Lung (tissue), 12 donors: Measurements from ENCODE around the gene SQOR. TPM values are rescaled to one million over a fixed set of nuclear protein-coding genes. Genes with fewer than 3 reads are reported as not detected.

Experiments used
- ATAC-seq: fragments of 200-7000 bp; cut with Tn5 transposase; one replicate; pipeline ENCODE4 v1.9.1; 2020; ENCODE audit warnings: moderate number of reproducible peaks; ENCODE audit not compliant: insufficient read depth, low FRiP score
- DNase-seq, 3 donors: peaks; one replicate each; pipeline ENCODE4 v3.0.0-alpha.2; 2013 to 2017
- H3K27ac ChIP-seq, 2 donors: one replicate each; pipeline ENCODE4 v1.5.1; 2013; ENCODE audit warnings: mild to moderate bottlenecking in 2 of 2, moderate library complexity in 2 of 2, control low read depth in 1 of 2, inconsistent platforms in 1 of 2, low read depth in 1 of 2, low read length in 1 of 2
- H3K27me3 ChIP-seq, 3 donors: one replicate each; pipeline ENCODE4 v1.5.1; 2013; ENCODE audit warnings: low read length in 2 of 3; ENCODE audit not compliant: control insufficient read depth in 3 of 3, insufficient read depth in 3 of 3
- H3K36me3 ChIP-seq, 4 donors: one replicate each; pipeline ENCODE4 v1.5.1; 2013; ENCODE audit warnings: low read length in 4 of 4, mild to moderate bottlenecking in 1 of 4, moderate library complexity in 1 of 4; ENCODE audit not compliant: control insufficient read depth in 4 of 4, insufficient read depth in 4 of 4
- H3K4me1 ChIP-seq, 5 donors: one replicate each; pipeline ENCODE4 v1.5.1; 2013; ENCODE audit warnings: low read length in 5 of 5, mild to moderate bottlenecking in 2 of 5, moderate library complexity in 1 of 5; ENCODE audit not compliant: control insufficient read depth in 5 of 5, insufficient read depth in 5 of 5
- H3K4me3 ChIP-seq: one replicate; pipeline ENCODE4 v1.5.1; 2013; ENCODE audit warnings: mild to moderate bottlenecking, control low read depth, moderate library complexity
- H3K9ac ChIP-seq, 2 donors: one replicate each; pipeline ENCODE4 v1.5.1; 2013; ENCODE audit warnings: low read length in 2 of 2, control low read depth in 1 of 2; ENCODE audit not compliant: insufficient read depth in 1 of 2
- H3K9me3 ChIP-seq, 4 donors: one replicate each; pipeline ENCODE4 v1.5.1; 2013; ENCODE audit warnings: low read length in 3 of 4, mild to moderate bottlenecking in 1 of 4, moderate library complexity in 1 of 4; ENCODE audit not compliant: control insufficient read depth in 4 of 4, insufficient read depth in 3 of 4
- CTCF ChIP-seq: IDR thresholded peaks from 2 replicates; pipeline ENCODE4 v1.5.1; 2012; ENCODE audit warnings: mild to moderate bottlenecking; ENCODE audit errors: control extremely low read depth, extremely low read depth
- WGBS, 2 donors: extraction: QIAGEN DNeasy Blood & Tissue Kit; methylation state at CpG; one replicate each; pipeline ENCODE4 v1.1.7; 2013; 5-methylcytosine and 5-hydroxymethylcytosine counted together
- polyA plus RNA-seq, 2 donors: library from polyadenylated mRNA; stranded (reverse); fragments of 200-250 nt; gene quantifications; one replicate each; pipeline ENCODE4 v1.2.1, GENCODE V29; 2013
- total RNA-seq, 2 donors: library from RNA; depleted of rRNA in 1 of 2; stranded (reverse); fragments of >200 nt in 1 of 2; gene quantifications; one replicate each; pipeline ENCODE4 v1.2.1, GENCODE V29; 2014 to 2021
- donor health status: control.
- donor health status: control.
- donor health status: Bipolar disorder and iron deficiency.
- donor health status: healthy.
- donor health status: DM: yes; HTN: yes; CAD: no.

The SQOR gene
- total and polyA plus RNA-seq, 4 donors = 53.9 to 157 (median 99.3) TPM

GRCh38 chr15:45641999-45642932, 7.4 kb downstream of the SQOR start:
- no peak for TF ChIP-seq CTCF
- ATAC-seq (no peak), DNase-seq (no peak)
- Histone ChIP-seq H3K9ac (no peak overlapping the region), H3K36me3 (no peaks in the 10 kb centered on the region), H3K9me3 (no peaks in the 10 kb centered on the region), H3K27ac (peak overlapping the region; percentile 43 to 89), H3K4me3 (no peak overlapping the region), H3K27me3 (no peaks in the 10 kb centered on the region), H3K4me1 (peaks cover 2 to 17% (median 6%) of the 10 kb centered on the region in 5 donors)
- WGBS, 2 donors = 47 to 51% methylated on average over 7 of the region's 7 CpGs

- Histone ChIP-seq H3K27ac (peak overlapping the region in 1 of 2 donors; percentile 40), H3K9ac (no peak overlapping the region), H3K27me3 (no peaks in the 10 kb centered on the region), H3K9me3 (no peaks in the 10 kb centered on the region), H3K36me3 (no peaks in the 10 kb centered on the region), H3K4me1 (peaks cover 0 to 15% (median 4%) of the 10 kb centered on the region in 5 donors), H3K4me3 (no peak overlapping the region)
- WGBS, 2 donors = 67 to 93% methylated on average over 2 of the region's 2 CpGs
- no peak for TF ChIP-seq CTCF
- ATAC-seq (no peak), DNase-seq (no peak)
Measured at GRCh38 chr15:45644437-45644836, 9.6 kb downstream of the SQOR start.

- WGBS, 2 donors = 39 to 51% methylated on average over 9 of the region's 9 CpGs
- Histone ChIP-seq H3K27ac (peak overlapping the region in 1 of 2 donors; percentile 77), H3K9ac (no peak overlapping the region), H3K36me3 (no peaks in the 10 kb centered on the region), H3K9me3 (no peaks in the 10 kb centered on the region), H3K4me1 (peaks cover 0 to 19% (median 4%) of the 10 kb centered on the region in 5 donors), H3K4me3 (no peak overlapping the region), H3K27me3 (no peaks in the 10 kb centered on the region)
- DNase-seq (no peak), ATAC-seq (peak; percentile 29)
- TF ChIP-seq CTCF = no peak
Measured at GRCh38 chr15:45645026-45645980, 10.5 kb downstream of the SQOR start.
